ENCODE data around the gene KIRREL3.

DNA sequence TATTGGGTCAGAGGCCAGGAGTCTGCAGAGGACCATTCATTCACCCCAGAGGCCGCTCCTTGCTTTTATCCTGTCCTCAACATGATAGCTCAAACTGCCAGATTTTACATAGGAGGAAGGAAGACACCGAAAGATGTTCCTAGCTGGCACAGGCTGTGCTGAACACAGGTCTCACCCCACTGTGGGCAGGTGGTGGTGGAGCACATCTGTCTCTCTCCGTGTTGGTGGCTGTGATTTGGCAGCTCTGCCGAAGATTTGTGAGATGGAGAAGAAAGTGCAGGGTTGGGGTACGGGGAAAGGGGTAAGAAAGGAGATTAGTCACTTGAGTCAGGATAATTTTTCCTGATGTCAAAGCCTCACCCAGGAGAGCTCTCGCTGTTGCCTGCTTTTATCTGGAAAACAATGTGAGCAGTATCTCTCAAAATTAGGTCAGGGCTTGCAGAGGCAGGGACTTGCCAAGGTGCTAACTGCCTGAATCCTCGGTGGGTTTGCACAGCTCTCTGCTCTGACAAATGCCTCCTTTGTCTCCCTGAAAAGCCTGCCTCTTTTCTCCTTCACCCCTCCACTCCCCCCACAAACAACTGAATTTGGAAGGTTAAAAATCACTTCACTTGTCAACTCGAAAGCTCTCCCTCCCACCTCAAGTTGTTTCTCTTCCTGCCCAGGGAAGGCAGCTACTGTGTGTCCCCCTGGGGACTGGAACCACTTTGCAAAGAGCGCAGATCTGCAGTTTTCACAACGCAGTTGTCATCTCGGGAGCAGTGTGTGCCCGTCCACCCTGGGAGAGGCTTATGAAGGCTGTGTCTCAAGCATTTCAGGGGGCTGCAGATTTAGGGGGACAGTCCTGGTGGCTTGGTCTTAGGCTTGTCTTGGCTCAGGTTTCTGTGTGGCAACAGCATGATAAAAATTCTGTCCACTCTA, 345.4 kb downstream of the KIRREL3 start:
- TF ChIP-seq, protein P1, sequence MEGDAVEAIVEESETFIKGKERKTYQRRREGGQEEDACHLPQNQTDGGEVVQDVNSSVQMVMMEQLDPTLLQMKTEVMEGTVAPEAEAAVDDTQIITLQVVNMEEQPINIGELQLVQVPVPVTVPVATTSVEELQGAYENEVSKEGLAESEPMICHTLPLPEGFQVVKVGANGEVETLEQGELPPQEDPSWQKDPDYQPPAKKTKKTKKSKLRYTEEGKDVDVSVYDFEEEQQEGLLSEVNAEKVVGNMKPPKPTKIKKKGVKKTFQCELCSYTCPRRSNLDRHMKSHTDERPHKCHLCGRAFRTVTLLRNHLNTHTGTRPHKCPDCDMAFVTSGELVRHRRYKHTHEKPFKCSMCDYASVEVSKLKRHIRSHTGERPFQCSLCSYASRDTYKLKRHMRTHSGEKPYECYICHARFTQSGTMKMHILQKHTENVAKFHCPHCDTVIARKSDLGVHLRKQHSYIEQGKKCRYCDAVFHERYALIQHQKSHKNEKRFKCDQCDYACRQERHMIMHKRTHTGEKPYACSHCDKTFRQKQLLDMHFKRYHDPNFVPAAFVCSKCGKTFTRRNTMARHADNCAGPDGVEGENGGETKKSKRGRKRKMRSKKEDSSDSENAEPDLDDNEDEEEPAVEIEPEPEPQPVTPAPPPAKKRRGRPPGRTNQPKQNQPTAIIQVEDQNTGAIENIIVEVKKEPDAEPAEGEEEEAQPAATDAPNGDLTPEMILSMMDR (IDR thresholded peaks at IDR 0.05), result no peak
- TF ChIP-seq MYC (IDR thresholded peaks at IDR 0.05; ENCODE audit: borderline replicate concordance, low read length) (no peak), RFX5 (IDR thresholded peaks at IDR 0.05) (no peak), POLR2A (IDR thresholded peaks at IDR 0.05; ENCODE audit: low read length) (no peak), CBX2 (IDR thresholded peaks at IDR 0.05; ENCODE audit: borderline replicate concordance, low read depth) (no peak), ZFP36 (IDR thresholded peaks at IDR 0.05; ENCODE audit: borderline replicate concordance, partially characterized antibody) (no peak), EP300 (IDR thresholded peaks at IDR 0.05) (no peak), PHF8 (IDR thresholded peaks at IDR 0.05; ENCODE audit: borderline replicate concordance, low read depth) (no peak), SMC3 (IDR thresholded peaks at IDR 0.05) (no peak), RAD21 (conservative IDR thresholded peaks at IDR 0.05 in 1 of 2, IDR thresholded peaks at IDR 0.05 in 1 of 2) (no peak)

All from A549 (cell line).